HFFc6 (cell line): ENCODE data around the gene STK39. TPM values are rescaled to one million over a fixed set of nuclear protein-coding genes. Genes with fewer than 3 reads are reported as not detected.

ENCODE experiments used
- DNase-seq: peaks from one replicate; pipeline ENCODE4 v3.0.0-alpha.2; 2018
- H3K27ac Mint-ChIP-seq: 2 replicates; pipeline ENCODE4 v1.8.0; 2020; ENCODE audit warnings: mild to moderate bottlenecking, mixed read lengths
- H3K27me3 Mint-ChIP-seq: 2 replicates; pipeline ENCODE4 v1.8.0; 2021; ENCODE audit warnings: mild to moderate bottlenecking, moderate library complexity, mixed read lengths; ENCODE audit not compliant: insufficient read depth
- H3K36me3 Mint-ChIP-seq: 2 replicates; pipeline ENCODE4 v1.8.0; 2021; ENCODE audit warnings: low read depth, mixed read lengths
- H3K4me1 Mint-ChIP-seq: 2 replicates; pipeline ENCODE4 v1.8.0; 2020; ENCODE audit warnings: low read depth, mixed read lengths
- H3K4me3 Mint-ChIP-seq: 2 replicates; pipeline ENCODE4 v1.8.0; 2020; ENCODE audit warnings: mild to moderate bottlenecking, moderate library complexity, mixed read lengths
- H3K9me3 Mint-ChIP-seq: 2 replicates; pipeline ENCODE4 v1.8.0; 2020; ENCODE audit warnings: mild to moderate bottlenecking, mixed read lengths
- CTCF ChIP-seq: fragments of 200-600 bp; sonication (generic); IDR thresholded peaks from 2 replicates; pipeline ENCODE4 v1.5.0; 2021; ENCODE audit warnings: antibody characterized with exemption, mild to moderate bottlenecking
- total RNA-seq, 6 experiments: library from RNA; stranded (reverse); fragmentation: NEBNext Ultra II Directional; extraction: Animal tissue kit (Norgen Biotek cat#: 25700); gene quantifications; 2 replicates in 1 of 6; 3 replicates in 5 of 6; pipeline ENCODE4 v1.2.3, GENCODE V29; 2021

Gene STK39
- total RNA-seq, 6 experiments from 2014 or later, result 27.7 to 36.4 (median 33.4) TPM

DNA sequence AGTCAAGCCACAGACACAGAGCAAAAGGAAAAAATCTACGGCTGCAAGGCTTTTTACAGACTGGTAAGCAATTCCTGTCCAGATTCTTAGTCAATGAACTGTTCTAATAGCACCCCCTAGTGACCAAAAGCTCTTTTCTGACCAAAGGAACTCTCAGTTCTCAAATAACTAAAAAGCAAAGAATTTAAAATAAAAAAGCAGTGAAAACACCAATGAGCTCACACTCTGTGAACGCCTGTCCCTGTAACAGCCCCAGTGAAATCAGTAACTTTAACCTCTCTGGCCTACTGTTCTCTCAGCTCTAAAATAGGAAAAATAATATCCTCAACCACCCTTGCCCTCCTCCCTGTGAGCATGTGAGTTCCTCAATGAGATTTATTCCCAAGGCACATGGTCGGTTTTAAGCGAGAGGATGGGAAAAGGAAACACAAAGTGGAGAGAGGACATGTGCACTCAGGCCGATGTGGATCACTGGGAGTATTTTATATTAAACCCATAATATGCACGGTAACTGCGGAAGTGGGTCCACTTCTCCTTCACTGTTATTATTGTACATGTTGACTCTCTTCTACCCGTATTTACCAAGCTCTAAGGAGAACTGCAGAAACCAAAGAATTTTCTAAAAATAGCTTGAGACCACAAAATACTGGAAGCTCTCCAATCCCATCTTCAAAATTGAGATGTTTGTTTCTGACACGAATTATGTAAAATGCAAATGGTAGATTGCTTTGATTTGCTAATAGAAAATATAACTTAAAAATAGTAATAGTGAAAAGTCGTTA, 128.5 kb downstream of the STK39 start:
- H3K4me1 Mint-ChIP-seq, result no peaks in the 10 kb centered on the region

DNA sequence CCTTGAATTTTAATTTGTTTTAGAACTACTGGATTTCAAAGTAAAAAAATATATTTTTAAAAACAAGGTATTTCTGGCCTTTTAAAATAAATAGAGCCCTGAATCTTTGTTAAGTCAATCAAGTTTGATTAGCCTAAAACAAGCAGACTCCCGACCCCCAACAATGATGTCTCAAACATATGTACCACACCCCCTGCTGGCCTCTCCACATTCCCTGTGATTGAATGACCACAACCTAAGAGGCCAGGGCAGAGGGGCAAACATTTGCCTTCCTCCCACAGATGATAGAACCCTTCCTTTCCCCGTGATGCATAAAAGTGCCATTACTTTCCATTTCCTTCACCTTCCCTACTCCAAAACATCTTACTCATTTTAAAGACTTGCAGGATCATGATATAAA, 130.9 kb downstream of the STK39 start:
- no peaks in the 10 kb centered on the region; the same call in 1 of the 2 replicates for H3K36me3 Mint-ChIP-seq
- DNase-seq, result no peak
- no peak overlapping the region for H3K4me3 Mint-ChIP-seq
- no peak overlapping the region for H3K27ac Mint-ChIP-seq
- no peaks in the 10 kb centered on the region for H3K9me3 Mint-ChIP-seq
- TF ChIP-seq CTCF, result peak; percentile 57
- H3K4me1 Mint-ChIP-seq, result no peaks in the 10 kb centered on the region
- H3K27me3 Mint-ChIP-seq, result no peaks in the 10 kb centered on the region

More for the DNA sequence above, 128.5 kb downstream of the STK39 start:
- H3K27ac Mint-ChIP-seq, result no peak overlapping the region
- peaks cover 5% of the 10 kb centered on the region; the same call in 1 of the 2 replicates for H3K36me3 Mint-ChIP-seq
- no peaks in the 10 kb centered on the region for H3K27me3 Mint-ChIP-seq
- H3K4me3 Mint-ChIP-seq, result no peak overlapping the region
- H3K9me3 Mint-ChIP-seq, result no peaks in the 10 kb centered on the region
- DNase-seq, result peak; percentile 79
- peak; percentile 87 for TF ChIP-seq CTCF

- Mint-ChIP-seq H3K36me3 (no peaks in the 10 kb centered on the region; the same call in 1 of the 2 replicates), H3K4me3 (no peak overlapping the region), H3K4me1 (no peaks in the 10 kb centered on the region), H3K9me3 (no peaks in the 10 kb centered on the region), H3K27me3 (no peaks in the 10 kb centered on the region), H3K27ac (no peak overlapping the region)
- no peak for DNase-seq
- no peak for TF ChIP-seq CTCF
Measured at GRCh38 chr2:168114619-168115018, 132.8 kb downstream of the STK39 start.

GRCh38 chr2:168114040-168114439, 133.4 kb downstream of the STK39 start:
- Mint-ChIP-seq H3K36me3 (no peaks in the 10 kb centered on the region; the same call in 1 of the 2 replicates), H3K9me3 (no peaks in the 10 kb centered on the region), H3K4me3 (no peak overlapping the region), H3K27ac (no peak overlapping the region), H3K4me1 (no peaks in the 10 kb centered on the region), H3K27me3 (no peaks in the 10 kb centered on the region)
- no peak for TF ChIP-seq CTCF
- no peak for DNase-seq

DNA sequence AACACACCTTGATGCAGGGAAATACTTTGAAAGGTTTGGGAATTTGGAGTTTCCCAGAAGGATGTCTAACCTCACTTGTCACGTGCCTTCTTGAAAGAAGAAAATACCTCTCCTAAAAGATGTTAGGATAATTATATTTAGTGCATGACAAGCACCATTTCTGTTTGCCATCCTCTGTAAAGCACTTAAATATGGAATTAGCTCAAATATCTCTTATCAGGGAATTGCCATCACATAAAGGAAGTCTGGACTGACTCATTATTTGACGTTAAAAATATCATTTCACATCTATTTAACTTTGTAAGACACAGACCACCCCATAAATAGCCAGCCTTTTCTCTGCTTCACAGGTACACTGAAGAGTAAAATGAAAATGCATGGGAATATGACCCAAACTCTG, 140.1 kb downstream of the STK39 start:
- no peak for DNase-seq
- H3K27me3 Mint-ChIP-seq, result no peaks in the 10 kb centered on the region
- H3K36me3 Mint-ChIP-seq, result peaks cover 9% of the 10 kb centered on the region
- no peak overlapping the region for H3K4me3 Mint-ChIP-seq
- H3K27ac Mint-ChIP-seq, result no peak overlapping the region
- no peaks in the 10 kb centered on the region for H3K9me3 Mint-ChIP-seq
- TF ChIP-seq CTCF, result no peak
- H3K4me1 Mint-ChIP-seq, result no peaks in the 10 kb centered on the region; the same call in 1 of the 2 replicates
